ENCODE results near the gene TEAD4.

DNA sequence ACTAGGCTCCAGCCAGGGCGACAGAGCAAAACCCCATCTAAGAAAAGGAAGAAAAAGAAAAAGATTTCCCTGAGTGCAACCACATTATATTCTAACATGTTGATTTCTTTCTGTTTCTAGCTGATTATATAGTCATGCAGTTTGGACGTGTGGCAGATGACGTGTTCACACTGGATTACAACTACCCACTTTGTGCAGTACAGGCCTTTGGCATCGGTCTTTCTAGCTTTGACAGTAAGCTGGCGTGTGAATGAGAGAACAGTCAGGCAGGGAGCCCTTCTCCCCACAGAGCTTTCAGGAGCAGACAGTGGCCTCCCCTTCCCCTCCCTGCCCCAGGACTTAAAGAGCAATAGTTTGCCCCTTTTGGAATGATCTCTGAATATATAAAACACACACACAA, 20.0 kb upstream of the TEAD4 start:
- TF ChIP-seq, protein P1, sequence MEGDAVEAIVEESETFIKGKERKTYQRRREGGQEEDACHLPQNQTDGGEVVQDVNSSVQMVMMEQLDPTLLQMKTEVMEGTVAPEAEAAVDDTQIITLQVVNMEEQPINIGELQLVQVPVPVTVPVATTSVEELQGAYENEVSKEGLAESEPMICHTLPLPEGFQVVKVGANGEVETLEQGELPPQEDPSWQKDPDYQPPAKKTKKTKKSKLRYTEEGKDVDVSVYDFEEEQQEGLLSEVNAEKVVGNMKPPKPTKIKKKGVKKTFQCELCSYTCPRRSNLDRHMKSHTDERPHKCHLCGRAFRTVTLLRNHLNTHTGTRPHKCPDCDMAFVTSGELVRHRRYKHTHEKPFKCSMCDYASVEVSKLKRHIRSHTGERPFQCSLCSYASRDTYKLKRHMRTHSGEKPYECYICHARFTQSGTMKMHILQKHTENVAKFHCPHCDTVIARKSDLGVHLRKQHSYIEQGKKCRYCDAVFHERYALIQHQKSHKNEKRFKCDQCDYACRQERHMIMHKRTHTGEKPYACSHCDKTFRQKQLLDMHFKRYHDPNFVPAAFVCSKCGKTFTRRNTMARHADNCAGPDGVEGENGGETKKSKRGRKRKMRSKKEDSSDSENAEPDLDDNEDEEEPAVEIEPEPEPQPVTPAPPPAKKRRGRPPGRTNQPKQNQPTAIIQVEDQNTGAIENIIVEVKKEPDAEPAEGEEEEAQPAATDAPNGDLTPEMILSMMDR (IDR thresholded peaks at IDR 0.05; ENCODE audit: insufficient read depth, low read length, poor library complexity, severe bottlenecking): no peak
- no peak for TF ChIP-seq EZH2phosphoT487 (conservative IDR thresholded peaks at IDR 0.05; ENCODE audit: low read length)
